ENCODE data around the gene CDC42BPG.

Gene CDC42BPG

DNA sequence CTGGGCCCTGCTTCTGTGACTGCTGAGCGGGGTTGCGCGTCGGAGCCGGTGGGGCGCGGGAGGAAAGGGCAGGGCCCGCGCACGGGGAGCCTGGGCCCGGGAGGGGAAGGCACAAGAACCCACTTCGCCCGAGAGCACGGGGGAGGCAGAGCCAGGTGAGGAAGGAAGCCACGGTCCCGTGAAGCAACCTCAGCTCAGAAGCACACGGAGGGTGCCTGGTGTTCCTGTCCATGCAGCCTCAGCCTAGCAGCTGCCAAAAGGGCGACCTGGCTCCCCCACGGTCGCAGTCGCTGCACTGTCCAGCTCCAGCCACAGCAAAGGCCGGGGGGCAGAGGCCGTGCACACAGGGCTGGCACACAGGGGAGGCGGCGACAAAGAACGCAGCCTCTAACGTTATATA, 9.3 kb upstream of the CDC42BPG start:
- no peak for DNase-seq (ENCODE audit: low spot score)
- Histone ChIP-seq H3K27ac (peak overlapping the region; percentile 91), H3K4me3 (no peak overlapping the region)
- TF ChIP-seq CTCF (IDR thresholded peaks at IDR 0.05), result no peak

DNA sequence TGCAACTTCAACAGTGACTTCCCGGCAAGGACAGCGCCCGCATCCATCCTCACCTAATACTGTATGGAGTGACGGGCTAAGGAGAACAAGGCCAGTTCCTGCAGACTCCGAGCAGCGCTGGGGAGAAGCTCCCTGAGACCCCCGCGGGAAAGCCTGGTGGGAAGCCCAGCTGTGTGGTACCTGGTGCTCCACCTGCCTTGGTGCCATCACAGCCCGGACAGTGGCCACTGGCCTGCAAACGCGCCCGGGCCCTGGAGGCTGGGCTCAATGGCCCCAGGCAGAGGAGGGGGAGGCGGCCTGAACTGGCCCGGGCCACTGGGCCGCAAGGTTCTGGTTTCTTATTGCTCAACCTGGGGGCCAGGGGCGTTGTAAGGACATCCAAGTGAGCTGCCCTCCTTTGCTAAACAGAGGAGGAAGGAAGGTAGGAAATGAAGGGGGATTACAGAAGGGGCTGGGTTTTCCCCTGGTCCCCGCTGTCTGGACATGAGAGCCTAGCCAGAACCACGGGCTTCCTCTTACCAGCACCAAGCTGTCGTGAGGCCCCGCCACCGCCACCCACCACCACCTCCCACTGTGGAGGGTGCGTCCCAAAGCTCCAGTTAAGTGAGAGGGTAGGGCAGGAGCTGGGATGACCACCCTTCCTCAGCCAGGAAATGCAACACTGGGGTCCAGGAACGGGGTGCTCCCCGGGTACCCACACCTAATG, 8.5 kb upstream of the CDC42BPG start:
- Histone ChIP-seq H3K27ac (peak overlapping the region; percentile 91), H3K4me3 (no peak overlapping the region)
- no peak for DNase-seq (ENCODE audit: low spot score)
- TF ChIP-seq CTCF (IDR thresholded peaks at IDR 0.05), result no peak

DNA sequence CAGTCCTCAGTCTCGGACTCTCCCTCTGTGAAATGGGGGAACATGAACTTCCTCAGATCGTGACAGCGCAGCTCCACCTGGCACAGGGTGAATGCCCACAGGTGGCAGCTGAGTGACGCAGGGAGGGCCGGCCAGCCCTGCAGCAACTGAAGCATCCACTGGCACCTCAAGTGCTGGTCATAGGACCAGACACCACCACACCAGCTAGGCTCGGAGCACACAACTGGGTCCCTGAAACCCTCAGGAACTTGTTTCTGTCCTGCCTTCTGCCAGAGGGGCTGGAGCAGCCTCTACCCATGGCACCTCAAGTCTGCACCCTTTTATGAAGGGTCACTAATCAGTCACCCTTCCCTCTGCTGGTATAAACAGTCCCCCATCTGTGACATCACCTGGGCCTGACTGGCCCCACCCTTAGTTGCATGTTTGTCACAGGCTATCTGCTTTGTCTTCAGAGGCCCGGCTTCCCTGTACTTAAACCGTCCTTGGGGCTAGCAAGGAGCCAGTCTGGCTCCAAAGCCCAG, 7.4 kb upstream of the CDC42BPG start:
- H3K27ac ChIP-seq, result peak overlapping the region; percentile 91
- no peak for TF ChIP-seq CTCF (IDR thresholded peaks at IDR 0.05)
- no peak for DNase-seq (ENCODE audit: low spot score)
- H3K4me3 ChIP-seq, result no peak overlapping the region

DNA sequence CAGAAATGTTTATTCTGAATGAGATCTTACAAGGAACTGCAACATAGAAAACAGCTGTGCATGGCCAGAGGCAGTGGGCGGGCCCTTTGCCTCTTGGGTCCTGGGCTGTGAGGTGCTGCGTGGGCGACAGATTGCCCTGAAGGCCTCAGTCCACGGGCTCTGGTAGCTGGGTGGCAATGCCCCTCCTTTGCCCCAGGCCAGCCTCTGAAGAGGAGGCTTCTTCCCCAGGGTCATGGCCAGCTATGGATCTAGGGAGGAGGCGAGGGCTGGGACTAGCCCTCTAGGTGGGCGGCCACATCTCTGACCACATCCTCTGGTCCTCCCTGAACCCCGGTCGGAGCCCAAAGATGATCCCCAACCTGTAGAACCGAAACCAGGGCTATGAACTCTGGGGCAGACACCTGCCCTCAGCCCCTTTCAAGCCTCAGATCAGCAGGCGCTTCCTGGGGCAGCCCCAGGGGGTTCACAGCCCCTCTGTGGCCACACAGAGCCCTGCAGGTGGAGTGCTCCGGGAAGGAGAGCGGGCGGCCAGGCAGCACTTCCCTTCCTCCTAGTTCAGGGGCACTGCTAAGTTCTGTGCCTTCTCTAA, 6.6 kb upstream of the CDC42BPG start:
- Histone ChIP-seq H3K27ac (peak overlapping the region; percentile 25 to 91), H3K4me3 (no peak overlapping the region)
- TF ChIP-seq CTCF (IDR thresholded peaks at IDR 0.05), result no peak
- no peak for DNase-seq (ENCODE audit: low spot score)

DNA sequence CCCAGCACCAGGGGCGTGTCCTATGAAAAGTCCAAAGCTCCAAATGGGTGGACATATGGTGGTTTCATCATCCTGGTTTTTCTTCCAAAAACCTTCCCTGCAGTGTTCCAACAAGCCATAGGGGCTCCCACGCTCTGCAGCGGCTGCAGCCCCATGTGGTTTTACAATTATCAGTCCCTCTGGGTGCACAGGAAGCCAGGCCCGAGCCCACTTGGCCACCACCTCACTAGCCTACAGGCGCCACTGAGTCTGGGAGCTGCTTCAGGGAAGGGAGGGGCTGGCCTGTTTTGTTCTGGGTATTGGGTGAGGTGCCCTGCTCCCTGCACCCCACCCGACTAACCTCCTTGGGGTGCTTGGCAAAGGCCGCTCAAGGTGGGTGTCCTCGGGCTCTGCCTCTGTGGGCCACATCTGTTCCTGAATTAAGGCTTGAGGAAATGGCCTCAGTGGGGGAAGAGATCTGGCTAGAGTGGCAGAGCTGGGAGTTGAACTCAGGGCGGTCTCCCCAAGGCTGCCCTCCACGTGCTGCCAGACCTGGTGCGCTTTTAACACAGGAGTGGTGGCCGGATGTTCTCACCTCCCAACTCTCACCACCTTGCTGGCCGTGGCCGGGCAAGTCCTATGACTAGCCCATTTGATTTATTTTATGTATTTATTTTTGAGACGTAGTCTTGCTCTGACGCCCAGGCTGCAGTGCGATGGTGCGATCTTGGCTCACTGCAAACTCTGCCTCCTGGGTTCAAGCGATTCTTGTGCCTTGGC, 5.3 kb upstream of the CDC42BPG start:
- Histone ChIP-seq H3K4me3 (no peak overlapping the region), H3K27ac (peak overlapping the region; percentile 18 to 72)
- DNase-seq (ENCODE audit: low spot score), result no peak
- TF ChIP-seq CTCF (IDR thresholded peaks at IDR 0.05), result no peak

GRCh38 chr11:64848826-64849597, 4.6 kb upstream of the CDC42BPG start:
- no peak for DNase-seq (ENCODE audit: low spot score)
- H3K4me3 ChIP-seq, result no peak overlapping the region
- TF ChIP-seq CTCF (IDR thresholded peaks at IDR 0.05), result no peak
- H3K27ac ChIP-seq, result peak overlapping the region in 1 of 2 donors; percentile 72

Measured in coronary artery (tissue), 2 donors.